PC-3 (cell line): ENCODE results near the gene PPM1E. TPM values are rescaled to one million over a fixed set of nuclear protein-coding genes. Genes with fewer than 3 reads are reported as not detected.

Experiments used
- ATAC-seq: fragments of 200-7000 bp; cut with Tn5 transposase; 2 replicates; pipeline ENCODE4 v1.9.1; 2020; ENCODE audit warnings: mild to moderate bottlenecking, moderate library complexity
- BruUV-seq: library from RNA; stranded (reverse); fragments of 400-500 nt; replicated peaks from 2 replicates; lab custom pipeline; 2021; lab: Mats Ljungman, UMichigan
- CTCF ChIA-PET: fragments of 300-600 bp; sonication (Branson Sonifier 250); formaldehyde crosslinking; loops from one replicate; lab custom pipeline; 2022; ENCODE audit warnings: antibody characterized with exemption; lab: Charles Lee
- POLR2A ChIA-PET: fragments of 300-600 bp; sonication (Branson Sonifier 250); formaldehyde crosslinking; loops from one replicate; lab custom pipeline; 2022; ENCODE audit warnings: antibody characterized with exemption; ENCODE audit not compliant: unreplicated experiment; lab: Charles Lee
- DNase-seq: peaks from one replicate; pipeline ENCODE4 v3.0.0-alpha.2; 2015
- H2AFZ ChIP-seq: fragments of 300-600 bp; sonication (generic); 2 replicates; pipeline ENCODE4 v1.6.0; 2016; ENCODE audit warnings: antibody characterized with exemption, low read length
- H3F3A ChIP-seq: fragments of 300-600 bp; sonication (generic); one replicate; pipeline ENCODE4 v1.6.0; 2017; ENCODE audit warnings: antibody characterized with exemption, low read length, control low read depth, mild to moderate bottlenecking; ENCODE audit not compliant: unreplicated experiment
- H3K27ac ChIP-seq: fragments of 300-600 bp; sonication (generic); 2 replicates; pipeline ENCODE4 v1.5.1; 2016; ENCODE audit warnings: mild to moderate bottlenecking, low read length
- H3K27me3 ChIP-seq: fragments of 300-600 bp; sonication (generic); 2 replicates; pipeline ENCODE4 v1.6.1; 2016; ENCODE audit warnings: low read length, mixed read lengths
- H3K36me3 ChIP-seq: fragments of 300-600 bp; sonication (generic); 2 replicates; pipeline ENCODE4 v1.6.1; 2016; ENCODE audit warnings: low read depth, mixed run types, low read length, mixed read lengths
- H3K4me1 ChIP-seq: fragments of 300-600 bp; sonication (generic); 2 replicates; pipeline ENCODE4 v1.5.1; 2016; ENCODE audit warnings: low read length; ENCODE audit not compliant: insufficient read depth
- H3K4me2 ChIP-seq: fragments of 300-600 bp; sonication (generic); 2 replicates; pipeline ENCODE4 v1.6.0; 2016; ENCODE audit warnings: low read length
- H3K4me3 ChIP-seq: fragments of 300-600 bp; sonication (generic); 2 replicates; pipeline ENCODE4 v1.5.1; 2016; ENCODE audit warnings: mild to moderate bottlenecking, low read length, mixed read lengths
- H3K79me2 ChIP-seq: fragments of 300-600 bp; sonication (generic); 2 replicates; pipeline ENCODE4 v1.6.1; 2017; ENCODE audit warnings: low read length, mixed read lengths
- H3K9ac ChIP-seq: fragments of 300-600 bp; sonication (generic); 2 replicates; pipeline ENCODE4 v1.6.0; 2016; ENCODE audit warnings: mild to moderate bottlenecking, low read length
- H3K9me2 ChIP-seq: fragments of 300-600 bp; sonication (generic); replicated peaks from 2 replicates; pipeline ENCODE4 v1.6.1; 2016; ENCODE audit warnings: mixed run types, low read length, mixed read lengths
- H3K9me3 ChIP-seq: fragments of 300-600 bp; sonication (generic); 2 replicates; pipeline ENCODE4 v1.6.1; 2016; ENCODE audit warnings: low read length, mixed read lengths
- H4K20me1 ChIP-seq: fragments of 300-600 bp; sonication (generic); 2 replicates; pipeline ENCODE4 v1.6.1; 2016; ENCODE audit warnings: low read length, mixed read lengths
- EZH2 ChIP-seq: fragments of 300-600 bp; sonication (generic); IDR thresholded peaks from one replicate; pipeline ENCODE4 v1.6.1; 2017; ENCODE audit warnings: antibody characterized with exemption, mild to moderate bottlenecking, low read length; ENCODE audit not compliant: unreplicated experiment
- EZH2phosphoT487 ChIP-seq: fragments of 300-600 bp; sonication (generic); IDR thresholded peaks from 2 replicates; pipeline ENCODE4 v1.6.1; 2018; ENCODE audit warnings: mild to moderate bottlenecking, antibody characterized with exemption, low read length, borderline replicate concordance
- intact Hi-C: fragments of 100-400 bp; cut with micrococcal nuclease; formaldehyde crosslinking; loops from 2 replicates; pipeline ENCODE4 v1.9.0; 2023
- total RNA-seq: library from RNA; depleted of rRNA; stranded (reverse); fragments of >200 nt; gene quantifications from 2 replicates; pipeline ENCODE4 v1.2.3, GENCODE V29; 2014
- TF ChIP-seq, protein P1 (sequence below): fragments of 300-600 bp; sonication (generic); conservative IDR thresholded peaks from 2 replicates; pipeline ENCODE4 v1.5.1; 2017; ENCODE audit warnings: antibody characterized with exemption, low read depth, mild to moderate bottlenecking, low read length

The PPM1E gene
- total RNA-seq, 1 experiment from 2014 or later: not detected

DNA sequence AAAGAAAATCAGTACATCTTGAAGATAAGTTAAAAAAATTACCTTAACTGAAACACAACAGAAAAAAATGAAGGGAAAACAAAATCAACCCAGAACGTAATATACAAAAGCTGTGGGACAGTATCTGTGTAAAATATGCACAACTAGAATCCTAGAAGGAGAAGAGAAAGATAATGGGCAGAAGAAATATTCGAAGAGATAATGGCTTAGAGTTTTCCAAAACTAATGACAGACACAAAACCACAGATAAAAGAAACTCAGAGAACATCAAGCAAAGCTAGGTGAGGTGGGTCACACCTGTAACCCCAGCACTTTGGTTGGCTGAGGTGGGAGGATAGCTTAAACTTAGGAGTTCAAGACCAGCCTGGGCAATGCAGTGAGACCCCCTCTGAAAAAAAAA, 234.0 kb downstream of the PPM1E start:
- H3K4me3 ChIP-seq: no peak overlapping the region
- no peaks in the 10 kb centered on the region for H3K4me1 ChIP-seq
- no peak overlapping the region for H2AFZ ChIP-seq
- POLR2A ChIA-PET: no interaction called here
- no peak for TF ChIP-seq EZH2phosphoT487
- TF ChIP-seq, protein P1, sequence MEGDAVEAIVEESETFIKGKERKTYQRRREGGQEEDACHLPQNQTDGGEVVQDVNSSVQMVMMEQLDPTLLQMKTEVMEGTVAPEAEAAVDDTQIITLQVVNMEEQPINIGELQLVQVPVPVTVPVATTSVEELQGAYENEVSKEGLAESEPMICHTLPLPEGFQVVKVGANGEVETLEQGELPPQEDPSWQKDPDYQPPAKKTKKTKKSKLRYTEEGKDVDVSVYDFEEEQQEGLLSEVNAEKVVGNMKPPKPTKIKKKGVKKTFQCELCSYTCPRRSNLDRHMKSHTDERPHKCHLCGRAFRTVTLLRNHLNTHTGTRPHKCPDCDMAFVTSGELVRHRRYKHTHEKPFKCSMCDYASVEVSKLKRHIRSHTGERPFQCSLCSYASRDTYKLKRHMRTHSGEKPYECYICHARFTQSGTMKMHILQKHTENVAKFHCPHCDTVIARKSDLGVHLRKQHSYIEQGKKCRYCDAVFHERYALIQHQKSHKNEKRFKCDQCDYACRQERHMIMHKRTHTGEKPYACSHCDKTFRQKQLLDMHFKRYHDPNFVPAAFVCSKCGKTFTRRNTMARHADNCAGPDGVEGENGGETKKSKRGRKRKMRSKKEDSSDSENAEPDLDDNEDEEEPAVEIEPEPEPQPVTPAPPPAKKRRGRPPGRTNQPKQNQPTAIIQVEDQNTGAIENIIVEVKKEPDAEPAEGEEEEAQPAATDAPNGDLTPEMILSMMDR: no peak
- no peak for TF ChIP-seq EZH2
- no peaks in the 10 kb centered on the region for H3F3A ChIP-seq
- H3K36me3 ChIP-seq: 0 out of 2 replicates have a peak, but pooled peaks cover 7% of the 10 kb centered on the region
- no peaks in the 10 kb centered on the region for H3K9me2 ChIP-seq
- H3K9me3 ChIP-seq: no peaks in the 10 kb centered on the region
- no peak overlapping the region for H3K4me2 ChIP-seq
- H3K79me2 ChIP-seq: no peaks in the 10 kb centered on the region
- DNase-seq (no peak), ATAC-seq (no peak)
- intact Hi-C loops: no loop called here
- BruUV-seq: no TSS peak
- H3K27ac ChIP-seq: no peak overlapping the region
- CTCF ChIA-PET: no interaction called here
- no peaks in the 10 kb centered on the region for H4K20me1 ChIP-seq
- no peaks in the 10 kb centered on the region for H3K27me3 ChIP-seq
- H3K9ac ChIP-seq: no peak overlapping the region

DNA sequence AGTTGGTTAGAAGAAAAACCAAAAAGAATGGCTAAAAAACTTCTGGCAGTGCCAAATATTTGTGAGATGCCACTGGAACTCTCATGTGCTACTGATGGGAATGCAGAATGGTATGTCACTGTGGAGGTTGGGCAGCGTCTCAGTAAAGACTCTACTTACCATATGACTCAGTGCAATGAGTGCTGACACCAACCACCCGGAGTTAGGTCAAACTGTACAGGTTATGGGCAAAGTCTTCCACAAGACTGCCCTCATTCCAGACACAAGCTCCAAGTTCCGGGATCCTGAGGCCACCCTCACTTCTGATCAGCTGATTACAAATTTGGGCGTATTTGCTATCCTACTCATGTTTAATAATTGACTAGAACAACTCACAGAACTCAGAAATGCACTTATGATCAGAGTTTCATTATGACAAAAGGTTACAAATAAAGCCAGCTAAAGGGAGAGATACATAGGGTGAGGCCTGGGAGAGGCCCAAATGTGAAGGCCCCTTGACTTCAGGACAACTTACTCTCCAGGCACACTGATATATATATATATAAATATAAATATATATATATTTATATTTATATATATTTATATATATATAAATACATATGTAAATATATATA, 236.2 kb downstream of the PPM1E start:
- TF ChIP-seq, protein P1: no peak
- TF ChIP-seq EZH2 (no peak), EZH2phosphoT487 (no peak)
- Histone ChIP-seq H3K79me2 (no peaks in the 10 kb centered on the region), H3F3A (no peaks in the 10 kb centered on the region), H3K9me3 (no peaks in the 10 kb centered on the region), H3K27me3 (no peaks in the 10 kb centered on the region), H3K9ac (no peak overlapping the region), H2AFZ (no peak overlapping the region), H3K4me1 (no peaks in the 10 kb centered on the region), H3K9me2 (no peaks in the 10 kb centered on the region), H3K4me3 (no peak overlapping the region), H4K20me1 (no peaks in the 10 kb centered on the region), H3K4me2 (no peak overlapping the region), H3K27ac (no peak overlapping the region), H3K36me3 (0 out of 2 replicates have a peak, but pooled peaks cover 10% of the 10 kb centered on the region)
- intact Hi-C loops: no loop called here
- ChIA-PET POLR2A (interaction anchor here (0.7 kb wide), 1 partner anchor 517 kb away, joined by 3 read pairs; no protein-coding TSS in a partner anchor), CTCF (no interaction called here)
- DNase-seq (peak; percentile 14), ATAC-seq (no peak)
- BruUV-seq: no TSS peak

DNA sequence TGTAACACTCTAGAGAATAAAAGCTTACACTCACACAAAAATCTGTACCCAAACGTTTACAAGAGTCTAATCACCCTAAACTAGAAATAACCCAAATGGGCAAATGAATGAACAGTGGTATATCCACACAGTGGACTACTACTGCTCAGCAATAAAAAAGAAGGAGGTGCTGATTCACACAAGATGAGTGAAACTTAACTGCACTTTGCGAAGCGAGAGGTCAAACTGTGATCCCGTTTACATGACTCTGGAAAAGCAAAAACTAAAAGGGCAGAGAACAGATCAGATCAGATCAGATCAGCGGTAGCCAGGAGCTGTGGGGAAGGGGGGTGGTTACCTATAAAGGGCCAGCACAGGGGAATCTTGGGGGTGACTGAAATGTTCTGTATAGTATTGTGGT, 237.7 kb downstream of the PPM1E start:
- H3K9me2 ChIP-seq: no peaks in the 10 kb centered on the region
- TF ChIP-seq, protein P1: no peak
- no peak for TF ChIP-seq EZH2phosphoT487
- no peak for TF ChIP-seq EZH2
- peaks cover 7% of the 10 kb centered on the region for H3K4me1 ChIP-seq
- H3K4me2 ChIP-seq: no peak overlapping the region
- H3K9ac ChIP-seq: no peak overlapping the region
- ATAC-seq: no peak
- no peak overlapping the region for H2AFZ ChIP-seq
- H4K20me1 ChIP-seq: no peaks in the 10 kb centered on the region
- H3K79me2 ChIP-seq: no peaks in the 10 kb centered on the region
- H3F3A ChIP-seq: no peaks in the 10 kb centered on the region
- no peaks in the 10 kb centered on the region for H3K9me3 ChIP-seq
- H3K27ac ChIP-seq: no peak overlapping the region
- intact Hi-C loops: no loop called here
- POLR2A ChIA-PET: no interaction called here
- no TSS peak for BruUV-seq
- no peak overlapping the region for H3K4me3 ChIP-seq
- CTCF ChIA-PET: no interaction called here
- H3K36me3 ChIP-seq: peaks cover 10% of the 10 kb centered on the region; the same call in 1 of the 2 replicates
- H3K27me3 ChIP-seq: no peaks in the 10 kb centered on the region
- DNase-seq: no peak
